WTC11 (cell line): ENCODE data around the gene ANTXR2.

Experiments used
- CREM ChIP-seq: sonication (generic); formaldehyde crosslinking; IDR thresholded peaks from 2 replicates; pipeline ENCODE4 v1.8.1; 2022; ENCODE audit warnings: mild to moderate bottlenecking, missing genetic modification reagents, moderate library complexity
- E2F5 ChIP-seq: sonication (generic); formaldehyde crosslinking; IDR thresholded peaks from 2 replicates; pipeline ENCODE4 v1.8.1; 2022; ENCODE audit warnings: mild to moderate bottlenecking, moderate library complexity, missing genetic modification reagents
- ELF4 ChIP-seq: sonication (generic); formaldehyde crosslinking; IDR thresholded peaks from 2 replicates; pipeline ENCODE4 v1.8.1; 2022; ENCODE audit warnings: low read depth, mild to moderate bottlenecking, moderate library complexity, missing genetic modification reagents
- ESRRA ChIP-seq: sonication (generic); formaldehyde crosslinking; IDR thresholded peaks from 2 replicates; pipeline ENCODE4 v1.8.1; 2022; ENCODE audit warnings: mild to moderate bottlenecking, missing genetic modification reagents, borderline replicate concordance
- SMAD4 ChIP-seq: sonication (generic); formaldehyde crosslinking; IDR thresholded peaks from 2 replicates; pipeline ENCODE4 v1.8.0; 2022; ENCODE audit warnings: mild to moderate bottlenecking, missing genetic modification reagents
- TCF7 ChIP-seq: sonication (generic); formaldehyde crosslinking; IDR thresholded peaks from 2 replicates; pipeline ENCODE4 v1.8.0; 2022; ENCODE audit warnings: mild to moderate bottlenecking, low read depth, missing genetic modification reagents, moderate library complexity
- ZNF121 ChIP-seq: sonication (generic); formaldehyde crosslinking; IDR thresholded peaks from 2 replicates; pipeline ENCODE4 v1.8.0; 2023; ENCODE audit warnings: missing genetic modification reagents
- ZNF317 ChIP-seq: sonication (generic); formaldehyde crosslinking; IDR thresholded peaks from 2 replicates; pipeline ENCODE4 v1.8.1; 2023; ENCODE audit warnings: low read depth, mild to moderate bottlenecking, moderate library complexity, missing genetic modification reagents, borderline replicate concordance
- ZSCAN18 ChIP-seq: fragments of 250-450 bp; sonication (Bioruptor Pico); IDR thresholded peaks from 2 replicates; pipeline ENCODE4 v2.1.2; 2022; ENCODE audit warnings: mild to moderate bottlenecking, moderate library complexity
- TF ChIP-seq, protein P1 (sequence below): sonication (generic); formaldehyde crosslinking; IDR thresholded peaks from 2 replicates; pipeline ENCODE4 v1.8.0; 2022; ENCODE audit warnings: mild to moderate bottlenecking, missing genetic modification reagents
- TF ChIP-seq, protein P2 (sequence below): fragments of 200-600 bp; IDR thresholded peaks from 2 replicates; pipeline ENCODE4 v1.8.0; 2022; ENCODE audit warnings: antibody characterized with exemption
- TF ChIP-seq, protein P3 (sequence below): sonication (generic); formaldehyde crosslinking; IDR thresholded peaks from 2 replicates; pipeline ENCODE4 v1.8.1; 2023; ENCODE audit warnings: mild to moderate bottlenecking, missing genetic modification reagents

GRCh38 chr4:79977131-79977840 lies 95.7 kb downstream of the ANTXR2 start:
- no peak for TF ChIP-seq ESRRA
- TF ChIP-seq TCF7, result no peak
- TF ChIP-seq, protein P1, sequence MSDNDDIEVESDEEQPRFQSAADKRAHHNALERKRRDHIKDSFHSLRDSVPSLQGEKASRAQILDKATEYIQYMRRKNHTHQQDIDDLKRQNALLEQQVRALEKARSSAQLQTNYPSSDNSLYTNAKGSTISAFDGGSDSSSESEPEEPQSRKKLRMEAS (CRISPR knock-in tag), result no peak
- TF ChIP-seq ZSCAN18 (CRISPR knock-in tag), result no peak
- TF ChIP-seq SMAD4 (CRISPR knock-in tag), result no peak
- TF ChIP-seq ZNF121, result no peak
- TF ChIP-seq, protein P2, sequence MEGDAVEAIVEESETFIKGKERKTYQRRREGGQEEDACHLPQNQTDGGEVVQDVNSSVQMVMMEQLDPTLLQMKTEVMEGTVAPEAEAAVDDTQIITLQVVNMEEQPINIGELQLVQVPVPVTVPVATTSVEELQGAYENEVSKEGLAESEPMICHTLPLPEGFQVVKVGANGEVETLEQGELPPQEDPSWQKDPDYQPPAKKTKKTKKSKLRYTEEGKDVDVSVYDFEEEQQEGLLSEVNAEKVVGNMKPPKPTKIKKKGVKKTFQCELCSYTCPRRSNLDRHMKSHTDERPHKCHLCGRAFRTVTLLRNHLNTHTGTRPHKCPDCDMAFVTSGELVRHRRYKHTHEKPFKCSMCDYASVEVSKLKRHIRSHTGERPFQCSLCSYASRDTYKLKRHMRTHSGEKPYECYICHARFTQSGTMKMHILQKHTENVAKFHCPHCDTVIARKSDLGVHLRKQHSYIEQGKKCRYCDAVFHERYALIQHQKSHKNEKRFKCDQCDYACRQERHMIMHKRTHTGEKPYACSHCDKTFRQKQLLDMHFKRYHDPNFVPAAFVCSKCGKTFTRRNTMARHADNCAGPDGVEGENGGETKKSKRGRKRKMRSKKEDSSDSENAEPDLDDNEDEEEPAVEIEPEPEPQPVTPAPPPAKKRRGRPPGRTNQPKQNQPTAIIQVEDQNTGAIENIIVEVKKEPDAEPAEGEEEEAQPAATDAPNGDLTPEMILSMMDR, result no peak
- no peak for TF ChIP-seq ZNF317 (CRISPR knock-in tag)
- no peak for TF ChIP-seq CREM (CRISPR knock-in tag)
- TF ChIP-seq ELF4 (CRISPR knock-in tag), result no peak
- no peak for TF ChIP-seq E2F5 (CRISPR knock-in tag)
- TF ChIP-seq, protein P3, sequence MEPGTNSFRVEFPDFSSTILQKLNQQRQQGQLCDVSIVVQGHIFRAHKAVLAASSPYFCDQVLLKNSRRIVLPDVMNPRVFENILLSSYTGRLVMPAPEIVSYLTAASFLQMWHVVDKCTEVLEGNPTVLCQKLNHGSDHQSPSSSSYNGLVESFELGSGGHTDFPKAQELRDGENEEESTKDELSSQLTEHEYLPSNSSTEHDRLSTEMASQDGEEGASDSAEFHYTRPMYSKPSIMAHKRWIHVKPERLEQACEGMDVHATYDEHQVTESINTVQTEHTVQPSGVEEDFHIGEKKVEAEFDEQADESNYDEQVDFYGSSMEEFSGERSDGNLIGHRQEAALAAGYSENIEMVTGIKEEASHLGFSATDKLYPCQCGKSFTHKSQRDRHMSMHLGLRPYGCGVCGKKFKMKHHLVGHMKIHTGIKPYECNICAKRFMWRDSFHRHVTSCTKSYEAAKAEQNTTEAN (CRISPR knock-in tag), result no peak
